Measurements from ENCODE around the gene FBXO3.

- no peak for TF ChIP-seq POLR2AphosphoS5 (IDR thresholded peaks at IDR 0.05; ENCODE audit: low read depth, low read length)
- no peak for TF ChIP-seq REST (IDR thresholded peaks at IDR 0.05; ENCODE audit: insufficient read depth in 1 of 2, low read depth in 2 of 2, low read length in 2 of 2)
- no peak for TF ChIP-seq SIN3A (IDR thresholded peaks at IDR 0.05; ENCODE audit: borderline replicate concordance, insufficient read depth, low read length)
These were observed 1.4 kb downstream of the FBXO3 start for GRCh38 chr11:33772870-33773269.
